Peyer's patch (tissue), 4 donors: ENCODE results near the gene ITGA5.

Experiments
- CTCF ChIP-seq, 6 experiments: fragments of 450-650 bp in 4 of 6; fragments of 200-600 bp in 2 of 6; sonication (generic) in 1 of 6; IDR thresholded peaks; one replicate each; pipeline ENCODE4 v1.5.1; 2017 to 2019; ENCODE audit warnings: antibody characterized with exemption in 6 of 6, mild to moderate bottlenecking in 3 of 6, moderate library complexity in 1 of 6
- POLR2A ChIP-seq, 2 donors: fragments of 450-650 bp; IDR thresholded peaks; one replicate each; pipeline ENCODE4 v1.5.1; 2017; ENCODE audit warnings: antibody characterized with exemption in 2 of 2, mild to moderate bottlenecking in 2 of 2, moderate library complexity in 2 of 2

GRCh38 chr12:54448344-54448743 lies 29.3 kb upstream of the ITGA5 start:
- TF ChIP-seq CTCF (IDR thresholded peaks at IDR 0.05): no peak
- TF ChIP-seq POLR2A (IDR thresholded peaks at IDR 0.05): no peak
